ENCODE measurements around the gene GABBR2. TPM values are rescaled to one million over a fixed set of nuclear protein-coding genes. Genes with fewer than 3 reads are reported as not detected.
A peak's percentile ranks its signal among the peaks of the same experiment; 100 is the strongest.

The GABBR2 gene
- total and polyA plus RNA-seq, 5 experiments from 2014 or later = not detected

DNA sequence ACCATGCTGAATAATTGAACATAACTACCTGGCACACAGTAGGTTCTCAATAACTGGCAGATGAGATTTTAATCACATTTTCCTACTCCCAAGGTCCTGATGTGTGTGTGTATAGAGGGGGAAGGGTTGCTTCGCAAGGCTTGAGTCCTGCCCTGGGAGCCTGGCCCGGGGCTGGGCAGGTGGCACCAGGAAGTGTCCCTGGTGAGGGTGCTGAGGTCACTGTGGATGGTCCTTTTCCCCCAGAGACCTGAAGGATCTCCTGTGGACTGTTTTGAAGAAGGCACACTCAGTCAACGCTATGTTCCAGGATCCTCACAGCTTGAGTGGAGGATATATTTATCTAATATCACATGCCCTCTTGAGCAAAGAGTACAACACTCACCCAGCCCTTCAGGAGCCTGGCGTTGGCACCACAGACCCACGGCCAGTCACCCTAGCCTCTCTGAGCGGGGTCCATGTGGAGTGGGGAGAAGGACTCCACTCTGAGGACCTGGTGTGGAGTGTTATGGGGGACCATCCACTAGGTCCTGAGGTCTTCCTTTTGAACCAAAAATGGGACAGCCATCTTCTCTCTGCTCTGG is 177.8 kb downstream of the GABBR2 start:
- Mint-ChIP-seq H3K4me1 (peaks cover 0 to 1% (median 0%) of the 10 kb centered on the region in 4 donors), H3K27ac (no peak overlapping the region), H3K9me3 (peaks cover 0 to 6% (median 3%) of the 10 kb centered on the region in 9 donors), H3K36me3 (no peaks in the 10 kb centered on the region), H3K4me3 (no peak overlapping the region), H3K27me3 (peaks cover 0 to 18% (median 13%) of the 10 kb centered on the region in 5 donors)
- ATAC-seq = no peak
- DNase-seq = no peak
- POLR2A ChIA-PET = no interaction called here

DNA sequence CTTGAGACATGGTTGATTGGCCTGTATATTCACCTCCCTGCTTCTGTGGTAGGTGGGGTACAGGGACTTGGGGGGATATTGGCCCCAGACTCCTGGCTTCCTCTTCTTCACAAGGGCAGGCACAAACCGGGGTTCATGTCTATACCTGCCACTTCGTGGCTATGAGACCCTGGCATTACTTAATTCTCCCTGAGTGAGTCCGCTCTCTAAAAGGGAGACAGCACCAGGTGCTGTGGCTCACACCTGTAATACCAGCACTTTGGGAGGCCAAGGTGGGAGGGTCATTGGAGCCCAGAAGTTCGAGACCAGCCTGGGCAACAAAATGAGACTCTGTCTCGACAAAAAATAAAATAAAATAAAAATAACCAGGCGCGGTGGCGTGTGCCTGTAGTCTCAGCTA is 178.5 kb downstream of the GABBR2 start:
- Mint-ChIP-seq H3K27me3 (peaks cover 0 to 18% (median 13%) of the 10 kb centered on the region in 5 donors), H3K36me3 (no peaks in the 10 kb centered on the region), H3K27ac (no peak overlapping the region), H3K4me3 (no peak overlapping the region), H3K4me1 (peaks cover 0 to 1% (median 0%) of the 10 kb centered on the region in 4 donors), H3K9me3 (peaks cover 0 to 6% (median 3%) of the 10 kb centered on the region in 9 donors)
- no peak for ATAC-seq
- DNase-seq = no peak
- POLR2A ChIA-PET = no interaction called here

DNA sequence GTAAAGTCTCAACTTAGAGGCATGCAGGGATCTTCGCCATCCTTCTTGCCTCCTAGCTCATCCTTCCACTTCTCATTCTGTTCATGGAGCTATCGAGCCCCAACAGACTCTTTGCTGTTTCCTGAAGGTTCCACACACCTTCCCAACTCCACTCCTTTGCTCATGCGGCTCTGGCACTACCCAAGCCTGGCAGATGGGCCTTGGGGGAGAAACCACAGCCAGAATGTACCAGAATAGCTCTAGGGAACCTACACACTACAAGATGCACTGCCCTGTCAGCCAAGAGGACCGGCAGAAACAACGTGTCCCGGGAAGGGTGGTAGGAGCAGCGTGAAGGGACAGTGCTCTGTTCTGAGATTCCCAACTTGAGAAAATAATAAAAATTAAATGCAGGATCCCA is 178.9 kb downstream of the GABBR2 start:
- Mint-ChIP-seq H3K27ac (peak overlapping the region in 1 of 10 donors; percentile 30), H3K4me1 (peaks cover 0 to 1% (median 0%) of the 10 kb centered on the region in 4 donors), H3K27me3 (peaks cover 3 to 22% (median 13%) of the 10 kb centered on the region in 5 donors), H3K4me3 (no peak overlapping the region), H3K9me3 (peaks cover 0 to 6% (median 3%) of the 10 kb centered on the region in 9 donors), H3K36me3 (no peaks in the 10 kb centered on the region)
- POLR2A ChIA-PET = no interaction called here
- ATAC-seq = no peak
- no peak for DNase-seq

DNA sequence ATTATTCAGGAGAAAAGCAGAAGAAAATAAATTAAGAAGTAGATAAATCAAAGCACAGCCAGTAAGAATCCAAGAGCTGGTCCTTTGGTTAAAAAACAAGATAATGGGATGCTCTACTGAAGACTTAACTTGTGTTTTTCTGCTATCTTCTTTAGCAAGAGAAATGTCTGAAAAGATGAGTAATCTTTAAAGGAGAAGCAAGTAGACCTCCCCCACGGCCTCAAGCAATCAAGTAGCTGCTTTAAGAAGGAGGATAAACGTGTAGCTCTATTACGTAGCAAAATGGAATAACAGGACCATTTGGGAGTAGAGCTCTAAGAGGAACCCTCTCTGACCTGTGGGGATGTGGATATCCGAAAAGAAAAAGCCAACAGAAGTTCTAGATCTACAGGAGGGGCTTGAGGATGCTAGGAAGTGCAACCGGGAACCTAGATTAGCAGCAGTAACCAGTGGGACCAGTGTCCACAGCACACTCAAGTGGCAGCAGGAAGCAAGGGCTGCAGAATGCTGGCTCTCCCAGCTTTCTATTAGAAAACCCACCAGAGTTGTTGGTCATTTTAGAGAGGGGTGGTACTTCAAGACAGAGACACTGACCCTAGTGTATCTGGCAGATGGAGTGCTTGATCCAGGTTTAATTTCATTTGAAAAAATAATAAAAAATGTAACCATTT is 185.4 kb downstream of the GABBR2 start:
- ATAC-seq = no peak
- no peaks in the 10 kb centered on the region for H3K4me1 Mint-ChIP-seq
- H3K36me3 Mint-ChIP-seq = no peaks in the 10 kb centered on the region
- H3K27ac Mint-ChIP-seq = no peak overlapping the region
- H3K27me3 Mint-ChIP-seq = peaks cover 24 to 68% (median 37%) of the 10 kb centered on the region in 5 donors
- no peak overlapping the region for H3K4me3 Mint-ChIP-seq
- peaks cover 0 to 10% (median 3%) of the 10 kb centered on the region in 9 donors for H3K9me3 Mint-ChIP-seq
- POLR2A ChIA-PET = no interaction called here
- DNase-seq = no peak

DNA sequence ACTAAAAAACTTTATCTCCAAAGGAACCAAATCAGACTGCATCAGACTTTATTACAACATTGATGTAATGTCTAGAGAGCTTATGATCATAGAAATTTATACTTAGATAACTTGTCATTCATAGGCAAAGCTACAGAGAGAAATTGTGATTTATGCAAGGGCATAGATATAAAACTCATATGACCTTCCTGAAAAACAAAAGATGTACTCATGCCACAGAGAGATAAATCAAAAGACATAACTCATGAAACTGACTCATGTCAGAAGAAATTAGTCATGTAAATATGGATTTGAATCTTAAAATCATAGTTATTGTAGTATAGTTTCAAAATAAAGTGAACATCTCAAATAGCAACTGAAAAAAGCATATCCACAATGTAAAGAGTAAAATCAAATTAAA is 186.2 kb downstream of the GABBR2 start:
- POLR2A ChIA-PET = no interaction called here
- ATAC-seq = no peak
- Mint-ChIP-seq H3K4me1 (no peaks in the 10 kb centered on the region), H3K36me3 (no peaks in the 10 kb centered on the region), H3K27ac (no peak overlapping the region), H3K27me3 (peaks cover 24 to 72% (median 41%) of the 10 kb centered on the region in 5 donors), H3K4me3 (no peak overlapping the region), H3K9me3 (peaks cover 0 to 10% (median 3%) of the 10 kb centered on the region in 9 donors)
- no peak for DNase-seq

DNA sequence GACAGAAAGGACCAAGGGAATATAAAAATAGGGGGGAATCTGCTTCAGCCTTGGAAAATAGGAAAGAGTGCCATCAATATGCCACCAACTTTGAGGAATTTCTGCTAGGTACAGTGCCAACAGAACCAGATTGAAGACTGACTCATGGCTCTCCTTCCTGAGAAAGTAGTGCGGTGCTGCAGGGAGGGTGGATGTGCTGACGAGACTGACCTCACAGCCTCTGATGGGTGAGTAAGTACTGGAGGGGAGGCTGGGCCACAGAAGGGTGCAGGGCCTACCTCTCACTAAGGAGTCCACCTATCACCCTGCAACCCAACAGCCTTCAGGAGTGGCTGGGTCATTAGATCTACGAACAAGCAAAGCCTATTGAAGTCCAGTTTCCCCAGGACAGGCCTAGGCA is 187.6 kb downstream of the GABBR2 start:
- H3K27me3 Mint-ChIP-seq = peaks cover 20 to 79% (median 38%) of the 10 kb centered on the region in 5 donors
- no peak for ATAC-seq

DNA sequence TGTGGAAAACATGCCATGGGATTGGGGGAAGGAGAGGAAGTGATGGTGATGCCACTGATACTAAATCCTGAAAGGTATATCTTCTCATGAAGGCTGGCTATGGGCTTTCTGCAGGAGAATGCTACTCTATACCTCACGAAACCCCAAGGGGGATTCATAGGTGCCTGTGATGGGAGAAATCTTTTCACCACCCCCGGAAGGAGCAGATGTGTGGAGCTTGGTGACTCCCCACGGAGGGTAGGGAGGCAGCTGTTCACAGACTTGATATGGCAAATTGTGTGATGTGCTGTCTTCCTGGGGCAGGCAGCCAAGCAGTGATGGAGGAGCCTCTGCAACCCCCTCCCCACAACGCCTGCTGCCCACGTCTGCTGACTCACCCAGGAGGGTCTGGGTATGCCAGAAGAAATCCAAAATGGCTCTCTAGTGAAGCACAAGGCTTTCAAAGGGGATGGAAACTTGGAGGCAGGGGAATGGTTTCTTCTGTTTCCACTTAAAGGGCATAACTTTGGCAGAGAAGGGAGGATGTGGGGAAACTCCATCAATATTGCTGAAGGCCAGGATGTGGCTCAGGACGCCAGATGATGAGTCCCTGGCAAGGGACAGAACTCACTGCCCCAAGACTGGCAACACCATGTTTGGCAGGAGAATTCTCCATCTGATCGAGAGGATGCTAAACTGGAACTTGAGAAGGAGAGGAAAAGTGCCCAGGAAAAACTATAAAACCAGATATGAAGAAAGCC is 188.3 kb downstream of the GABBR2 start:
- Mint-ChIP-seq H3K36me3 (no peaks in the 10 kb centered on the region), H3K27me3 (peaks cover 20 to 79% (median 36%) of the 10 kb centered on the region in 5 donors), H3K4me1 (no peaks in the 10 kb centered on the region), H3K4me3 (no peak overlapping the region), H3K9me3 (peaks cover 0 to 4% (median 0%) of the 10 kb centered on the region in 9 donors), H3K27ac (no peak overlapping the region)
- ATAC-seq (no peak), DNase-seq (no peak)
- POLR2A ChIA-PET = no interaction called here

More for the DNA sequence above, 187.6 kb downstream of the GABBR2 start:
- POLR2A ChIA-PET = no interaction called here
- Mint-ChIP-seq H3K4me3 (no peak overlapping the region), H3K36me3 (no peaks in the 10 kb centered on the region), H3K4me1 (no peaks in the 10 kb centered on the region), H3K9me3 (peaks cover 0 to 5% (median under 1%) of the 10 kb centered on the region in 9 donors), H3K27ac (no peak overlapping the region)
- DNase-seq = no peak

DNA sequence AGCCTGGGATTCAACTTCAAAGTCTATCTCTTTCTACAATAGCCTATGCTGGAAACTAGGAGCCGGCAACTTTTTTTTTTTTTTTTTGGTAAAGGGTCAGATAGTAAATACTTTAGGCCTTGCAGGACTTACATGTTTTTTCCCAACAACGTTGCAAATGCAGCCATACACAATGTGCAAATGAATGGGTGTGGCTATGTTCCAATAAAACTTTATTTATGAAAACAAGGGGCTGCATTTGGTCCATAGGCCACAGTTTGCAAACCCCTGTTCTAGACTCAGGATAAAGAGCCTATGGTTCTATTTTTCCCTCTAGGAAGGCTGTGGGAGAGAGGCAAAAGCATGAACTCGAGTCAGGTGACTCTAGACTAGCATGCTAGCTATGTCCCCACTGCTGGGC is 189.1 kb downstream of the GABBR2 start:
- H3K27me3 Mint-ChIP-seq = peaks cover 18 to 74% (median 34%) of the 10 kb centered on the region in 5 donors
- H3K9me3 Mint-ChIP-seq = peaks cover 0 to 4% (median 0%) of the 10 kb centered on the region in 9 donors
- ATAC-seq (no peak), DNase-seq (no peak)
- H3K27ac Mint-ChIP-seq = no peak overlapping the region
- no peaks in the 10 kb centered on the region for H3K4me1 Mint-ChIP-seq
- no peaks in the 10 kb centered on the region for H3K36me3 Mint-ChIP-seq
- H3K4me3 Mint-ChIP-seq = no peak overlapping the region
- POLR2A ChIA-PET = no interaction called here

DNA sequence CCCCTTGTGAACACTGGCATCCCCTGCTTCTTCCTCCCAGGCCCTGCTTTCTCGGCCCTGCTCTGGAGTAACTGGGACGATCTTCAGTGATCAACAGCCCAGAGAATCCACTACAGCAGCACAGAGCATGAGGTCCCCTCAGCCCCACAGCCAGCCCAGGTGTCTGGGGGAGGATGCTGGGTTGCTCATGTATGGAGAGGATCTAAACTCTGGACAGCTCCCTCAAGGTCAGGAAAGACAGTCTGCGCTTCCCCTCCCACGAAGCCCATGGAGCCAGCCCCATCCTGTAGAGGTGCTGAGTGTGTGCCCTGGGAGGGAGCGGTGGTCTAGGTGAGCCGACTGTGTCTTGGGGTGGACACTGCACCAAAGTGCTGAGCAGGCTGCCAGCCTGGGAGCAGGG is 190.2 kb downstream of the GABBR2 start:
- POLR2A ChIA-PET = no interaction called here
- Mint-ChIP-seq H3K36me3 (no peaks in the 10 kb centered on the region), H3K27ac (no peak overlapping the region), H3K9me3 (peaks cover 0 to 2% (median 0%) of the 10 kb centered on the region in 9 donors), H3K4me1 (no peaks in the 10 kb centered on the region), H3K4me3 (no peak overlapping the region), H3K27me3 (peaks cover 14 to 63% (median 34%) of the 10 kb centered on the region in 5 donors)
- DNase-seq = no peak
- no peak for ATAC-seq

DNA sequence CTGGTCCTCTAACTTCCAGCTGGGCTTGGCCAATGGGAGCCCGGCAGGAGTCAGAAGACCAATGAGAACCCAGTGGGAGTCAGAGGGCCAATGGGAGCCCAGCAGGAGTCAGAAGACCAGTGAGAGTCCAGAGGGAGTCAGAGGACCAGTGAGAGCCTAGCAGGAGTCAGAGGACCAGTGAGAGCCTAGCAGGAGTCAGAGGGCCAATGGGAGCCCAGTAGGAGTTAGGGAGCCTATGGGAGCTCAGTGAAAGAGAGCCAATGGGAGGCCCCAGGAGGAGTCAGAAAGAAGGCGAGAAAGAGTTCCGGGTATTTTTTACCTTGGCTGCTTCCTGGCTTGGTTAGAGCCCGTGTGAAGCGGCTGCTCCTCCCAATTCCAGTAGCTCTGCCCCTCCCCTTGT is 191.0 kb downstream of the GABBR2 start:
- H3K27me3 Mint-ChIP-seq = peaks cover 12 to 55% (median 32%) of the 10 kb centered on the region in 5 donors
- H3K4me1 Mint-ChIP-seq = no peaks in the 10 kb centered on the region
- H3K36me3 Mint-ChIP-seq = no peaks in the 10 kb centered on the region
- H3K4me3 Mint-ChIP-seq = no peak overlapping the region
- H3K9me3 Mint-ChIP-seq = peaks cover 0 to 2% (median 0%) of the 10 kb centered on the region in 9 donors
- DNase-seq = no peak
- no peak overlapping the region for H3K27ac Mint-ChIP-seq
- no peak for ATAC-seq
- POLR2A ChIA-PET = no interaction called here

DNA sequence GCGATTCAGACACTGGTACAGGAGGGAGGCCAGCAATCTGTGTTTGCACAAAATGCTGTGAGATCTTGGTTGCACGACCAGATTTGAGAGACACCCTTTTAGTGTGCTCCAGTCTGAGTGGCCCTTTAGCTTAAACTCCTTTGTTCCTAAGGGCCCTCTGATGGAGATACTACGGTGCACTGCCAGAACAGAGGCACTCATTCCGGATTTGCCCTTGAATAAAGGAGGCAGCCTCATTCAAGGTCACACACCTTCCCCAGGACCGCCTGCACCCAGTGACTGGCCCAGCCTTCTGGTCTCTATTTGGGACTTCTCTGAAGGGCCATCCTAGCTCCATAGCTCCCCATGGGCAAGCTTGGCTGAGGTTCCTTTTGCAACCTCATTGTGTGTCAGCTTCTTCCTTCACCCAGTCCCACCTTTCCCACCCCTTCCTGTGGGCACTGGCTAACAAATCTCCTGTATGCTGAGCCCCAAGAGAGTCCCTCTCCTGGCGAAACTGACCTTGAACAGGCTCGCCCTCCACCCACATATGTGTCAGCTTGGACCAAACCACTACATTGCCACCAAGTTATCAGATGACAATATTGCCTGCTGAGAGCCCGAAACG is 191.7 kb downstream of the GABBR2 start:
- Mint-ChIP-seq H3K4me3 (no peak overlapping the region), H3K27ac (no peak overlapping the region), H3K4me1 (no peaks in the 10 kb centered on the region), H3K9me3 (peaks cover 0 to 1% (median 0%) of the 10 kb centered on the region in 9 donors), H3K36me3 (no peaks in the 10 kb centered on the region), H3K27me3 (peaks cover 8 to 48% (median 30%) of the 10 kb centered on the region in 5 donors)
- ATAC-seq = no peak
- POLR2A ChIA-PET = no interaction called here
- no peak for DNase-seq

DNA sequence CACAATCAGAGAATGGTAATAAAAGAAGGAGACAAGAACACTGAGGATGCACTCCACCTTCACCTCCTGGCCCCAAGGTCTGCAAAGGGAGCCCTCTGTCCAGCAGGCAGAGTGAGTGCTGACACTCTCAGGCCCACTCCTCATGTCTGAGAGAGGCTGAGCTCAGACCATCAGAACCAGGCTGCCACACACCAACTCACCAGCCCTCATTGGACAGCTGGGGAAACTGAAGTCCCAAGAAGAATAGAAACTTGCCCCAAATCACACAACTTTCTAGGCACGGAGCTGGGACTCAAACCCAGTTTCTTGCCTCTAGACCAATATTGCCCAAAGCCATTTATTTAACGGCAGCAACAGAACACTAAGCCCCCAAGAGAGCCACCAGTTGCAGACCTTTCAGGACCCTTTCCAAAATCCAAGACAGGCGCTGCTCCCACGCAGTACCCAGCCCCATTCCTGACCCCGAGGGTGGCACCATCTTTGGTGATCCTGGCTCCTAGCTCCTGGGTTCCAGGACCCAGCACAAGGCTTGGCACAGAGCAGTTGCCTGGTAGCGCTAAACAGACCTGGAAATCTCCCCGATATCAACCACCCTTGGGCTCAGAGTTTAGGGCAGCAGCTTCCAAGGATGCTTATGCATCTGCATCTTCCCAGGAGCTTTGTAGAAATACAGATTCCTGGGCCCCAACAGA is 192.4 kb downstream of the GABBR2 start:
- POLR2A ChIA-PET = no interaction called here
- Mint-ChIP-seq H3K36me3 (no peaks in the 10 kb centered on the region), H3K4me3 (no peak overlapping the region), H3K9me3 (peaks cover 0 to 3% (median 0%) of the 10 kb centered on the region in 9 donors), H3K4me1 (no peaks in the 10 kb centered on the region), H3K27me3 (peaks cover 8 to 41% (median 26%) of the 10 kb centered on the region in 5 donors), H3K27ac (no peak overlapping the region)
- no peak for DNase-seq
- no peak for ATAC-seq

All from naive thymus-derived CD8-positive, alpha-beta T cell (primary cell).